Cerebellar cortex (tissue), 1 donor: ENCODE results near the gene IL6R.
"Not testable (repeated sequence)": the region's sequence is repeated elsewhere in the genome, so short reads cannot be mapped to it uniquely, and the experiment has no call there.

Source experiments
- DNase-seq: peaks from one replicate; pipeline ENCODE4 v3.0.0-alpha.2; 2015; ENCODE audit warnings: low spot score

IL6R gene

GRCh38 chr1:154483941-154484803 is 79.0 kb downstream of the IL6R start:
- DNase-seq: no peak

- no peak for DNase-seq
Measured at GRCh38 chr1:154485106-154485505, 80.0 kb downstream of the IL6R start.

- DNase-seq: no peak
Measured at GRCh38 chr1:154485910-154486496, 80.9 kb downstream of the IL6R start.

- DNase-seq: not testable (repeated sequence)
Measured at GRCh38 chr1:154486756-154487155, 81.6 kb downstream of the IL6R start.

GRCh38 chr1:154488922-154489321 is 83.8 kb downstream of the IL6R start:
- DNase-seq: no peak

GRCh38 chr1:154489695-154490274 is 84.6 kb downstream of the IL6R start:
- DNase-seq: no peak

GRCh38 chr1:154490317-154490716 is 85.2 kb downstream of the IL6R start:
- DNase-seq: no peak

GRCh38 chr1:154492115-154492514 is 87.0 kb downstream of the IL6R start:
- DNase-seq: no peak

- no peak for DNase-seq
Measured at GRCh38 chr1:154493276-154493675, 88.1 kb downstream of the IL6R start.

- DNase-seq: no peak
Measured at GRCh38 chr1:154495496-154496273, 90.5 kb downstream of the IL6R start.

- no peak for DNase-seq
Measured at GRCh38 chr1:154496383-154496782, 91.2 kb downstream of the IL6R start.

- no peak for DNase-seq
Measured at GRCh38 chr1:154497026-154497806, 92.1 kb downstream of the IL6R start.

- DNase-seq: no peak
Measured at GRCh38 chr1:154499446-154499845, 94.3 kb downstream of the IL6R start.

GRCh38 chr1:154500533-154500932 is 95.4 kb downstream of the IL6R start:
- no peak for DNase-seq

GRCh38 chr1:154501423-154502065 is 96.4 kb downstream of the IL6R start:
- no peak for DNase-seq

GRCh38 chr1:154502066-154502743 is 97.1 kb downstream of the IL6R start, which contains the start of the genes SHE and TDRD10:
SHE (minus strand) TSS chr1:154502412; CDS start chr1:154502026, 386 bp downstream.
TDRD10 (plus strand) TSS chr1:154502219; CDS start chr1:154506904, 4,685 bp downstream.
- DNase-seq: no peak

- DNase-seq: no peak
Measured at GRCh38 chr1:154502744-154503115, 97.6 kb downstream of the IL6R start.

GRCh38 chr1:154503898-154504297 is 98.8 kb downstream of the IL6R start:
- no peak for DNase-seq

GRCh38 chr1:154512760-154513159 is 107.6 kb downstream of the IL6R start:
- DNase-seq: no peak

GRCh38 chr1:154514066-154514553 is 109.0 kb downstream of the IL6R start:
- DNase-seq: no peak
